ENCODE data around the gene PCDHGA3.
"Not testable (repeated sequence)": the region's sequence is repeated elsewhere in the genome, so short reads cannot be mapped to it uniquely, and the experiment has no call there.

The PCDHGA3 gene

GRCh38 chr5:141349917-141350619 lies 6.4 kb downstream of the PCDHGA3 start, which contains the start of gene PCDHGB1:
Gene PCDHGB1 (plus strand): TSS chr5:141350099. CDS start chr5:141350261, 162 bp downstream.
- DNase-seq: no peak

- no peak for DNase-seq
These were observed 8.0 kb downstream of the PCDHGA3 start for GRCh38 chr5:141351591-141351990.

DNA sequence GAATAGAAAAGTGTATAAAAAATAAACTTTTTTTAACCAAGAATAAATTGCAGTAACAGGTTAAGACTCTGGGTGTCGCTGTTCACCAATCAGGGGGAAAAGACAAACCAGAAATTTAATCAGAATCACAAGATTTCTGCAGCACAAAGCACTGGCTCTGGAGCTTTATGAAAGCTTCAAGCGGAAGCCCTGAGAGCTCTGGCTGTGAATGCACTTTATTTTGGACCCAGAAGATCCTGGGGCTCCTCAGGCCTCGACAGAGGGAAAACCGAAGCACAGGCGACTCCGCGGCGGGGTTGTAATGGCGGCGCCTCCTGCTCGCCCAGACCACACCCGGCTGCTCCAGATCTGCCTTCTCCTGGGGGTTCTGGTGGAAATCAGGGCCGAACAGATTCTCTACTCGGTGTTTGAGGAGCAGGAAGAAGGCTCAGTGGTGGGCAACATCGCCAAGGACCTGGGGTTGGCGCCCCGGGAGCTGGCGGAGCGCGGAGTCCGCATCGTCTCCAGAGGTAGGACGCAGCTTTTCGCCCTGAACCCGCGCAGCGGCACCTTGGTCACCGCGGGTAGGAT lies 11.4 kb downstream of the PCDHGA3 start, which contains the start of gene PCDHGA4:
Gene PCDHGA4, plus strand, starts transcription at position 122 of the 570 bp plus-strand sequence. Its CDS starts 87 bp downstream, at position 209.
- DNase-seq: no peak

- no peak for DNase-seq
These were observed 12.0 kb downstream of the PCDHGA3 start for GRCh38 chr5:141355641-141356040.

DNA sequence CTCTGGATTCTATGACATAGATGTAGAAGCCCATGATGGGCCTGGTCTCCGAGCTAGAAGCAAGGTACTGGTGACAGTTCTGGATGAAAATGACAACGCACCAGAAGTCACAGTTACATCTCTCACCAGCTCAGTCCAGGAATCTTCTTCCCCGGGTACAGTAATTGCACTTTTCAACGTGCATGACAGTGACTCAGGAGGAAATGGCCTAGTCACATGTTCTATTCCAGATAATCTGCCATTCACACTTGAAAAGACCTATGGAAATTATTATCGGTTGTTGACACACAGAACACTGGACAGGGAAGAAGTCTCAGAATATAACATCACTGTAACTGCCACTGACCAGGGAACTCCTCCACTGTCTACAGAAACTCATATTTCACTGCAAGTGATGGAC lies 12.5 kb downstream of the PCDHGA3 start:
- DNase-seq: no peak

GRCh38 chr5:141356950-141357349 lies 13.3 kb downstream of the PCDHGA3 start:
- no peak for DNase-seq

- DNase-seq: no peak
These were observed 16.3 kb downstream of the PCDHGA3 start, which contains the start of gene PCDHGB2 for GRCh38 chr5:141359790-141360426. Gene PCDHGB2 (plus strand): TSS chr5:141359994. CDS start chr5:141360136, 142 bp downstream.

- no peak for DNase-seq
These were observed 17.1 kb downstream of the PCDHGA3 start for GRCh38 chr5:141360685-141361084.

GRCh38 chr5:141362719-141363118 lies 19.1 kb downstream of the PCDHGA3 start:
- DNase-seq: no peak

GRCh38 chr5:141363952-141364660 lies 20.5 kb downstream of the PCDHGA3 start, which contains the start of gene PCDHGA5:
Gene PCDHGA5 (plus strand): TSS chr5:141364162. CDS start chr5:141364331, 169 bp downstream.
- no peak for DNase-seq

DNA sequence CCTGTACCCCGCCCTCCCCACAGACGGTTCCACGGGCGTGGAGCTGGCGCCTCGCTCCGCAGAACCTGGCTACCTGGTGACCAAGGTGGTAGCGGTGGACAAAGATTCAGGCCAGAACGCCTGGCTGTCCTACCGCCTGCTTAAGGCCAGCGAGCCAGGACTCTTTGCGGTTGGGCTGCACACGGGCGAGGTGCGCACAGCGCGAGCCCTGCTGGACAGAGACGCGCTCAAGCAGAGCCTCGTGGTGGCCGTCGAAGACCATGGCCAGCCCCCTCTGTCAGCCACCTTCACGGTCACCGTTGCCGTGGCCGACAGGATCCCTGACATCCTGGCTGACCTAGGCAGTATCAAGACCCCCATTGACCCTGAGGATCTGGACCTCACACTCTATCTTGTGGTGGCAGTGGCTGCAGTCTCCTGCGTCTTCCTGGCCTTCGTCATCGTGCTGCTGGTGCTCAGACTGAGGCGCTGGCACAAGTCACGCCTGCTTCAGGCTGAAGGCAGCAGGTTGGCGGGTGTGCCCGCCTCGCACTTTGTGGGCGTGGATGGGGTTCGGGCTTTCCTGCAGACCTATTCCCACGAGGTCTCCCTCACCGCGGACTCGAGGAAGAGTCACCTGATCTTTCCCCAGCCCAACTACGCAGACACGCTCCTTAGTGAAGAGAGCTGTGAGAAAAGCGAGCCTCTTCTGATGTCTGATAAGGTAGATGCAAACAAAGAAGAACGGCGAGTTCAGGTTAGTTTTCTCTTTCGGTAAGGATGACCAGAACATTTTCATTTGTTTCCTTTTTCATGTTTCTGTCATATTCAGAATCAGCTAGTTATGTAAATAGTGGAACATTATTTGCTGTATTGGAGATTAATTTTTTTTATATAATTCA lies 22.6 kb downstream of the PCDHGA3 start:
- DNase-seq: no peak

DNA sequence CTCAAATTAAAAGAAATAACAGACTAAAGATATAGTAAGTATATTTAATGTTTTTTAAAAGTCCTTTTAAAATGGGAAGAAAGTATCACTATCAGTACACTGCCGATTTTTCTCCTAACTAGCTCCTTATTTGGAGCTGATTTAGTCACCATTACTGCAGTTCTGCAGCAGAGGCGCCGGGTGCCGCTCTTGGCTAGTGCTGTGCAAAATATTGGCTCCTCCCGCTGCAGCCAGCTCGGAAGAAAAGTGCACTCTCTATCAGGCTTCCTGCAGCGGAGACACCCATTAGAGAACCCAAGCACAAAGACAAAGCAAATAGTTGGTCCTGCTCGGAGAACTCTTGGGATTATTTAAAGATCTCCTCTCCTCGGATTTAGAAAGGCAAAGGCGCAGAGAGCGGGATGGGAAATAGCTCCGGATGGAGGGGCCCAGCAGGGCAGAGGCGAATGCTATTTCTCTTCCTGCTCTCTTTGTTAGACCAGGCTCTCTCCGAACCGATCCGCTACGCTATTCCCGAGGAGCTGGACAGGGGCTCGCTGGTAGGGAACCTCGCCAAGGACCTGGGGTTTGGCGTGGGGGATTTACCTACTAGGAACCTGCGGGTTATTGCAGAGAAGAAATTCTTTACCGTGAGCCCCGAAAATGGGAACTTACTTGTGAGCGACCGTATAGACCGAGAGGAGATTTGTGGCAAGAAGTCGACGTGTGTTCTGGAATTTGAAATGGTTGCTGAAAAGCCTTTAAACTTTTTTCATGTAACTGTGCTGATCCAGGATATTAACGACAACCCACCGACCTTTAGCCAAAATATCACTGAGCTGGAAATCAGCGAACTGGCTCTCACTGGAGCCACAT lies 26.6 kb downstream of the PCDHGA3 start, which contains the start of gene PCDHGB3:
Gene PCDHGB3, plus strand, starts transcription at position 249 of the 855 bp plus-strand sequence. Its CDS starts 153 bp downstream, at position 402.
- no peak for DNase-seq

DNA sequence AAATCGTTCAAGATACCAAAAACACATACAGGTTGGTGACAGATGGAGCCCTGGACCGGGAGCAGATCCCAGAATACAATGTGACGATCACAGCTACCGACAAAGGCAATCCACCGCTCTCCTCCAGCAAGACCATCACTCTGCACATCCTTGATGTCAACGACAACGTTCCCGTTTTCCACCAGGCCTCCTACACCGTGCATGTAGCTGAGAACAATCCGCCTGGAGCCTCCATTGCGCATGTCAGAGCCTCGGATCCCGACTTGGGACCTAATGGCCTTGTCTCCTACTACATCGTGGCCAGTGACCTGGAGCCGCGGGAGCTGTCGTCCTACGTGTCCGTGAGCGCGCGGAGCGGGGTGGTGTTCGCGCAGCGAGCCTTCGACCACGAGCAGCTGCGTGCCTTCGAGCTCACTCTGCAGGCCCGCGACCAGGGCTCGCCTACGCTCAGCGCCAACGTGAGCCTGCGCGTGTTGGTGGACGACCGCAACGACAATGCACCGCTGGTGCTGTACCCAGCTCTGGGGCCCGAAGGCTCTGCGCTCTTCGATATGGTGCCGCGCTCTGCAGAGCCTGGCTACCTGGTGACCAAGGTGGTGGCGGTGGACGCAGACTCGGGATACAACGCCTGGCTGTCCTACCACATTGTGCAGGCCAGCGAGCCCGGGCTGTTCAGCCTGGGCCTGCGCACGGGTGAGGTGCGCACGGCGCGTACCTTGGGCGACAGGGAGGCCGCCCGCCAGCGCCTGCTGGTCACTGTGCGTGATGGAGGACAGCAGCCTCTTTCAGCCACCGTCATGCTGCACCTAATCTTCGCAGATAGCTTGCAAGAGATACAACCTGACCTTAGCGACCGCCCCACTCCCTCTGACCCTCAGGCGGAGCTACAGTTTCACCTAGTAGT lies 28.2 kb downstream of the PCDHGA3 start:
- no peak for DNase-seq

GRCh38 chr5:141373673-141374317 lies 30.2 kb downstream of the PCDHGA3 start, which contains the start of gene PCDHGA6:
Gene PCDHGA6 (plus strand): TSS chr5:141373891. CDS start chr5:141374084, 193 bp downstream.
- DNase-seq: no peak

DNA sequence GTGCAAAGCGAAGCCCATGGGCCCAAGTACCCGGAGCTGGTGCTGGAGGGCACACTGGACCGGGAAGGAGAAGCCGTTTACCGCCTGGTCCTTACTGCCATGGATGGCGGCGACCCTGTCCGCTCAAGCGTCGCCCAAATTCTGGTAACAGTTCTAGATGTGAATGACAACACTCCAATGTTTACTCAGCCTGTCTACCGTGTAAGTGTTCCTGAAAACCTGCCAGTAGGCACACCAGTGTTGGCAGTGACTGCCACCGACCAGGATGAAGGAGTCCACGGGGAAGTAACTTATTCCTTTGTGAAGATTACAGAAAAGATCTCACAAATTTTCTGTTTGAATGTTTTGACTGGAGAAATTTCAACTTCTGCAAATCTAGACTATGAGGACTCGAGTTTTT lies 31.0 kb downstream of the PCDHGA3 start:
- DNase-seq: no peak

GRCh38 chr5:141375444-141376155 lies 32.0 kb downstream of the PCDHGA3 start:
- not testable (repeated sequence) for DNase-seq

GRCh38 chr5:141382469-141383294 lies 39.1 kb downstream of the PCDHGA3 start, which contains the start of gene PCDHGA7:
Gene PCDHGA7 (plus strand): TSS chr5:141382742. CDS start chr5:141382900, 158 bp downstream.
- no peak for DNase-seq

Data from activated CD4-positive, CD25-positive, alpha-beta regulatory T cell treated with anti-CD3 and anti-CD28 coated beads, Interleukin-2, amount 50 U/mL, for 72 hours (primary cell).